Stimulated activated CD8-positive, alpha-beta memory T cell treated with anti-CD3 and anti-CD28 coated beads, Interleukin-15, amount 100 ng/mL, for 24 hours (primary cell): ENCODE measurements around the gene ZCCHC10.
"Not testable (repeated sequence)": the region's sequence is repeated elsewhere in the genome, so short reads cannot be mapped to it uniquely, and the experiment has no call there.

ENCODE experiments used
- DNase-seq: peaks from one replicate; pipeline ENCODE4 v3.0.0-alpha.2; 2020; ENCODE audit warnings: low read depth

Gene ZCCHC10

GRCh38 chr5:133025804-133026663, at the start of gene ZCCHC10:
Gene ZCCHC10 (minus strand): TSS chr5:133026549. CDS start chr5:133026537, 12 bp downstream.
- peak; percentile 72 for DNase-seq

- no peak for DNase-seq
These were observed 49.5 kb upstream of the ZCCHC10 start for GRCh38 chr5:133075572-133076536.

- DNase-seq = no peak
These were observed 45.7 kb upstream of the ZCCHC10 start for GRCh38 chr5:133072021-133072420.

- DNase-seq = no peak
These were observed 39.7 kb upstream of the ZCCHC10 start for GRCh38 chr5:133066045-133066444.

GRCh38 chr5:133065471-133065870, 39.1 kb upstream of the ZCCHC10 start:
- no peak for DNase-seq

GRCh38 chr5:133063965-133064364, 37.6 kb upstream of the ZCCHC10 start:
- no peak for DNase-seq

GRCh38 chr5:133062276-133062675, 35.9 kb upstream of the ZCCHC10 start:
- DNase-seq = no peak

- no peak for DNase-seq
These were observed 33.3 kb upstream of the ZCCHC10 start for GRCh38 chr5:133059621-133060020.

GRCh38 chr5:133056891-133057290, 30.5 kb upstream of the ZCCHC10 start:
- DNase-seq = no peak

- no peak for DNase-seq
These were observed 28.5 kb upstream of the ZCCHC10 start for GRCh38 chr5:133054697-133055471.

GRCh38 chr5:133053448-133053847, 27.1 kb upstream of the ZCCHC10 start:
- DNase-seq = no peak

GRCh38 chr5:133052317-133053175, 26.2 kb upstream of the ZCCHC10 start:
- DNase-seq = peak; percentile 36

GRCh38 chr5:133051542-133052316, 25.4 kb upstream of the ZCCHC10 start, which contains the start of gene HSPA4:
Gene HSPA4 (plus strand): TSS chr5:133052013. CDS start chr5:133052251, 238 bp downstream.
- peak; percentile 84 for DNase-seq

GRCh38 chr5:133051061-133051541, 24.8 kb upstream of the ZCCHC10 start:
- no peak for DNase-seq

- DNase-seq = no peak
These were observed 24.2 kb upstream of the ZCCHC10 start for GRCh38 chr5:133050521-133050920.

- no peak for DNase-seq
These were observed 23.3 kb upstream of the ZCCHC10 start for GRCh38 chr5:133049726-133050048.

GRCh38 chr5:133048993-133049725, 22.8 kb upstream of the ZCCHC10 start:
- DNase-seq = no peak

GRCh38 chr5:133047404-133047803, 21.1 kb upstream of the ZCCHC10 start:
- no peak for DNase-seq

GRCh38 chr5:133046560-133046959, 20.2 kb upstream of the ZCCHC10 start:
- DNase-seq = not testable (repeated sequence)
